SK-N-SH (cell line): ENCODE results near the gene CD200R1. TPM values are rescaled to one million over a fixed set of nuclear protein-coding genes. Genes with fewer than 3 reads are reported as not detected.

ENCODE experiments used
- CTCF ChIA-PET: fragments of 300-600, 350-600 bp; formaldehyde crosslinking; extraction: SDS; loops from one replicate; lab custom pipeline; 2021; lab: Yijun Ruan, JAX
- POLR2A ChIA-PET: fragments of 350-600 bp; sonication (Branson Sonifier 250); formaldehyde crosslinking; extraction: SDS; loops from one replicate; lab custom pipeline; 2020; ENCODE audit warnings: antibody characterized with exemption, inconsistent platforms; lab: Yijun Ruan, JAX
- DNase-seq: peaks from one replicate; pipeline ENCODE4 v3.0.0; 2012
- H2AFZ ChIP-seq: fragments of 200-600 bp; sonication (generic); 2 replicates; pipeline ENCODE4 v1.8.1; 2016; ENCODE audit warnings: antibody characterized with exemption, mild to moderate bottlenecking, low read depth
- H3F3A ChIP-seq: fragments of 200-600 bp; sonication (generic); replicated peaks from 2 replicates; pipeline ENCODE3; 2016; ENCODE audit warnings: antibody characterized with exemption, mild to moderate bottlenecking; ENCODE audit not compliant: insufficient read depth
- H3K27ac ChIP-seq, 2 experiments: fragments of 200-500 bp in 1 of 2; fragments of 200-600 bp in 1 of 2; sonication (Bioruptor generic) in 1 of 2; sonication (generic), shearing (Covaris generic) in 1 of 2; 2 replicates each; pipeline versions ENCODE4 v1.5.1 to v1.6.1; 2014 to 2016; ENCODE audit warnings: low read depth in 2 of 2, inconsistent platforms in 1 of 2, low read length in 1 of 2, mild to moderate bottlenecking in 1 of 2, mixed read lengths in 1 of 2
- H3K27me3 ChIP-seq: fragments of 200-600 bp; sonication (generic), shearing (Covaris generic); 2 replicates; pipeline ENCODE4 v1.6.1; 2016; ENCODE audit warnings: mixed run types; ENCODE audit not compliant: insufficient read depth
- H3K36me3 ChIP-seq, 2 experiments: fragments of 200-500 bp in 1 of 2; fragments of 200-600 bp in 1 of 2; sonication (Bioruptor generic) in 1 of 2; sonication (generic) in 1 of 2; replicated peaks in 1 of 2; 2 replicates each; pipeline versions ENCODE3 to v1.5.1; 2014 to 2016; ENCODE audit warnings: low read length in 1 of 2, mild to moderate bottlenecking in 1 of 2; ENCODE audit not compliant: insufficient read depth in 2 of 2, control insufficient read depth in 1 of 2
- H3K4me1 ChIP-seq, 2 experiments: fragments of 200-500 bp in 1 of 2; fragments of 200-600 bp in 1 of 2; sonication (Bioruptor generic) in 1 of 2; sonication (generic), shearing (Covaris generic) in 1 of 2; 2 replicates each; pipeline versions ENCODE4 v1.5.1 to v1.6.1; 2014 to 2016; ENCODE audit warnings: low read depth in 1 of 2, low read length in 1 of 2, mixed run types in 1 of 2; ENCODE audit not compliant: insufficient read depth in 2 of 2, control insufficient read depth in 1 of 2
- H3K4me2 ChIP-seq: fragments of 200-600 bp; sonication (generic), shearing (Covaris generic); 2 replicates; pipeline ENCODE4 v1.6.1; 2017; ENCODE audit warnings: mixed run types
- H3K4me3 ChIP-seq, 2 experiments: fragments of 200-500 bp in 1 of 2; fragments of 200-600 bp in 1 of 2; sonication (Bioruptor generic) in 1 of 2; sonication (generic), shearing (Covaris generic) in 1 of 2; 2 replicates each; pipeline versions ENCODE4 v1.5.1 to v1.8.1; 2014 to 2016; ENCODE audit warnings: low read depth in 2 of 2, inconsistent platforms in 1 of 2, low read length in 1 of 2, mild to moderate bottlenecking in 1 of 2, mixed read lengths in 1 of 2, moderate library complexity in 1 of 2
- H3K79me2 ChIP-seq: fragments of 200-600 bp; sonication (generic); 2 replicates; pipeline ENCODE4 v1.8.1; 2017; ENCODE audit warnings: mild to moderate bottlenecking; ENCODE audit not compliant: insufficient read depth
- H3K9ac ChIP-seq: fragments of 200-600 bp; sonication (generic); 2 replicates; pipeline ENCODE4 v1.6.1; 2017; ENCODE audit warnings: mixed run types
- H3K9me2 ChIP-seq: fragments of 200-600 bp; sonication (generic); 2 replicates; pipeline ENCODE4 v1.6.1; 2017; ENCODE audit warnings: mixed run types
- H3K9me3 ChIP-seq: fragments of 200-600 bp; sonication (generic); 2 replicates; pipeline ENCODE4 v1.6.1; 2017; ENCODE audit warnings: mixed run types, mild to moderate bottlenecking, moderate library complexity
- H4K20me1 ChIP-seq: fragments of 200-600 bp; sonication (generic); 2 replicates; pipeline ENCODE4 v1.6.1; 2017; ENCODE audit warnings: mild to moderate bottlenecking, mixed run types; ENCODE audit not compliant: insufficient read depth
- CHD2 ChIP-seq: fragments of 150-350 bp; IDR thresholded peaks from 2 replicates; pipeline ENCODE4 v1.6.1; 2018; ENCODE audit warnings: low read length; ENCODE audit not compliant: partially characterized antibody
- EP300 ChIP-seq, 2 experiments: IDR thresholded peaks; 2 replicates each; pipeline versions ENCODE4 v1.4.0 to v1.6.1; 2012; ENCODE audit warnings: borderline replicate concordance in 1 of 2, low read depth in 1 of 2, low read length in 1 of 2
- EZH2phosphoT487 ChIP-seq: fragments of 200-600 bp; sonication (generic); IDR thresholded peaks from 2 replicates; pipeline ENCODE4 v1.6.1; 2017; ENCODE audit warnings: low read depth, mixed run types, mild to moderate bottlenecking, antibody characterized with exemption, moderate library complexity, borderline replicate concordance
- FOSL2 ChIP-seq: IDR thresholded peaks from 2 replicates; pipeline ENCODE4 v1.4.0; 2012; ENCODE audit warnings: low read depth, mild to moderate bottlenecking, moderate library complexity, borderline replicate concordance
- FOXM1 ChIP-seq: IDR thresholded peaks from 2 replicates; pipeline ENCODE4 v1.4.0; 2012; ENCODE audit warnings: low read depth, mild to moderate bottlenecking
- GATA2 ChIP-seq: sonication (generic); formaldehyde crosslinking; IDR thresholded peaks from 2 replicates; pipeline ENCODE4 v1.5.0; 2020; ENCODE audit warnings: mild to moderate bottlenecking, missing genetic modification reagents
- IRF3 ChIP-seq: fragments of 150-350 bp; IDR thresholded peaks from 2 replicates; pipeline ENCODE4 v1.6.1; 2016; ENCODE audit warnings: mild to moderate bottlenecking, low read depth, low read length
- MAX ChIP-seq: IDR thresholded peaks from 2 replicates; pipeline ENCODE4 v1.4.0; 2012; ENCODE audit warnings: low read depth
- MEF2A ChIP-seq: IDR thresholded peaks from 2 replicates; pipeline ENCODE4 v1.4.0; 2012; ENCODE audit warnings: low read depth, borderline replicate concordance
- PBX3 ChIP-seq: IDR thresholded peaks from 2 replicates; pipeline ENCODE4; 2012
- RFX5 ChIP-seq: IDR thresholded peaks from 2 replicates; pipeline ENCODE4 v1.6.1; 2012; ENCODE audit warnings: mild to moderate bottlenecking, improper control_type of control experiment, low read length
- SIN3A ChIP-seq: IDR thresholded peaks from 2 replicates; pipeline ENCODE4 v1.6.1; 2012; ENCODE audit warnings: low read depth, mild to moderate bottlenecking, low read length, moderate library complexity, borderline replicate concordance
- SMC3 ChIP-seq: IDR thresholded peaks from 2 replicates; pipeline ENCODE4 v1.6.1; 2012; ENCODE audit warnings: low read depth, low read length, improper control_type of control experiment
- TAF1 ChIP-seq: IDR thresholded peaks from 2 replicates; pipeline ENCODE4 v1.6.1; 2012; ENCODE audit warnings: low read depth, mild to moderate bottlenecking, low read length, moderate library complexity, borderline replicate concordance
- TCF12 ChIP-seq: IDR thresholded peaks from 2 replicates; pipeline ENCODE4 v1.4.0; 2012
- USF1 ChIP-seq: IDR thresholded peaks from 2 replicates; pipeline ENCODE4 v1.4.0; 2012; ENCODE audit warnings: low read depth, borderline replicate concordance
- USF2 ChIP-seq: fragments of 150-350 bp; IDR thresholded peaks from 2 replicates; pipeline ENCODE4 v1.6.1; 2017; ENCODE audit warnings: antibody characterized with exemption, low read length, low read depth, borderline replicate concordance
- ZBTB33 ChIP-seq: IDR thresholded peaks from 2 replicates; pipeline ENCODE4 v1.4.0; 2012; ENCODE audit warnings: low read depth, borderline replicate concordance
- polyA plus RNA-seq, 3 experiments: library from polyadenylated mRNA; depleted of rRNA; stranded (reverse); fragments of >200 nt; gene quantifications; 2 replicates each; pipeline ENCODE4 v1.2.3, GENCODE V29; 2012

Gene CD200R1
- polyA plus RNA-seq, 1 of the 3 experiments (the other 2 are of a cell fraction), result 0.02 TPM

GRCh38 chr3:113002037-113002436 is 27.1 kb upstream of the CD200R1 start:
- Histone ChIP-seq H3K27me3 (no peaks in the 10 kb centered on the region), H3K27ac (no peak overlapping the region), H3K9me3 (no peaks in the 10 kb centered on the region), H2AFZ (no peak overlapping the region), H3F3A (peaks cover 19% of the 10 kb centered on the region), H3K4me3 (no peak overlapping the region), H3K4me1 (no peaks in the 10 kb centered on the region; a peak in 2 of 4 replicates), H3K79me2 (peaks cover 7% of the 10 kb centered on the region), H4K20me1 (no peaks in the 10 kb centered on the region), H3K9ac (no peak overlapping the region), H3K4me2 (no peak overlapping the region), H3K36me3 (peaks cover 83 to 90% of the 10 kb centered on the region in 2 experiments), H3K9me2 (no peaks in the 10 kb centered on the region)
- TF ChIP-seq RFX5, result no peak
- TF ChIP-seq EZH2phosphoT487, result no peak
- TF ChIP-seq FOSL2, result no peak
- TF ChIP-seq CHD2, result no peak
- TF ChIP-seq GATA2, result no peak
- TF ChIP-seq USF2, result no peak
- TF ChIP-seq MAX, result no peak
- TF ChIP-seq TCF12, result no peak
- no peak for TF ChIP-seq MEF2A
- no peak for TF ChIP-seq FOXM1
- no peak for TF ChIP-seq ZBTB33
- no peak for TF ChIP-seq EP300 (IDR thresholded peaks at IDR 0.05; ENCODE audit: borderline replicate concordance in 1 of 2, low read depth in 1 of 2, low read length in 1 of 2)
- TF ChIP-seq SMC3, result no peak
- TF ChIP-seq USF1, result no peak
- TF ChIP-seq PBX3, result no peak
- TF ChIP-seq TAF1, result no peak
- TF ChIP-seq SIN3A, result no peak
- TF ChIP-seq IRF3, result no peak
- no peak for DNase-seq
- POLR2A ChIA-PET, result no interaction called here
- CTCF ChIA-PET, result interaction anchor here (1.2 to 1.6 kb wide), 3 partner anchors 17 to 420 kb away, joined by 3 to 9 read pairs (median 4); no protein-coding TSS in a partner anchor
